ENCODE data around the gene TVP23B. TPM values are rescaled to one million over a fixed set of nuclear protein-coding genes. Genes with fewer than 3 reads are reported as not detected.
"Not testable (repeated sequence)": the region's sequence is repeated elsewhere in the genome, so short reads cannot be mapped to it uniquely, and the experiment has no call there.

The TVP23B gene
- total and polyA plus RNA-seq, 2 donors (not counting 1 experiment from before 2014, with no cell fraction given), result 79.9 to 81.9 TPM

GRCh38 chr17:18758344-18758743 is 22.6 kb upstream of the TVP23B start:
- not testable (repeated sequence) for H3K27me3 ChIP-seq (ENCODE audit: control insufficient read depth, insufficient read depth, low read length); H2AFZ ChIP-seq (ENCODE audit: low read length); DNase-seq (ENCODE audit: low read depth in 2 of 2); H3K4me3 ChIP-seq (replicated peaks in 1 of 4; ENCODE audit: control extremely low read depth in 1 of 4, insufficient read depth in 1 of 4, low read depth in 3 of 4, low read length in 4 of 4); H4K20me1 ChIP-seq (ENCODE audit: control insufficient read depth, extremely low read depth, insufficient read depth, low read length); H3K79me2 ChIP-seq (ENCODE audit: control insufficient read depth, insufficient read depth, low read length); H3K4me2 ChIP-seq (ENCODE audit: extremely low read depth, insufficient read depth, low read length); H3K27ac ChIP-seq (ENCODE audit: insufficient read depth, low read length); H3K9me3 ChIP-seq (ENCODE audit: control insufficient read depth, insufficient read depth, low read depth, low read length); H3K4me1 ChIP-seq (ENCODE audit: control insufficient read depth, extremely low read depth, insufficient read depth, low read length); H3K9ac ChIP-seq (ENCODE audit: insufficient read depth, low read length); H3K36me3 ChIP-seq (ENCODE audit: control insufficient read depth, insufficient read depth, low read length)

- not testable (repeated sequence) for H3K4me1 ChIP-seq (ENCODE audit: control insufficient read depth, extremely low read depth, insufficient read depth, low read length); H3K36me3 ChIP-seq (ENCODE audit: control insufficient read depth, insufficient read depth, low read length); H2AFZ ChIP-seq (ENCODE audit: low read length); H3K27me3 ChIP-seq (ENCODE audit: control insufficient read depth, insufficient read depth, low read length); H3K27ac ChIP-seq (ENCODE audit: insufficient read depth, low read length); H3K9me3 ChIP-seq (ENCODE audit: control insufficient read depth, insufficient read depth, low read depth, low read length); DNase-seq (ENCODE audit: low read depth in 2 of 2); H3K4me2 ChIP-seq (ENCODE audit: extremely low read depth, insufficient read depth, low read length); H3K79me2 ChIP-seq (ENCODE audit: control insufficient read depth, insufficient read depth, low read length); H4K20me1 ChIP-seq (ENCODE audit: control insufficient read depth, extremely low read depth, insufficient read depth, low read length); H3K9ac ChIP-seq (ENCODE audit: insufficient read depth, low read length); H3K4me3 ChIP-seq (replicated peaks in 1 of 4; ENCODE audit: control extremely low read depth in 1 of 4, insufficient read depth in 1 of 4, low read depth in 3 of 4, low read length in 4 of 4)
Measured at GRCh38 chr17:18760221-18760620, 20.8 kb upstream of the TVP23B start.

GRCh38 chr17:18770572-18770971 is 10.4 kb upstream of the TVP23B start:
- DNase-seq (ENCODE audit: low read depth in 2 of 2); H3K9ac ChIP-seq (ENCODE audit: insufficient read depth, low read length); H3K27me3 ChIP-seq (ENCODE audit: control insufficient read depth, insufficient read depth, low read length): not testable (repeated sequence)

GRCh38 chr17:18771066-18771465 is 9.9 kb upstream of the TVP23B start:
- H3K4me2 ChIP-seq (ENCODE audit: extremely low read depth, insufficient read depth, low read length); H3K27ac ChIP-seq (ENCODE audit: insufficient read depth, low read length); H3K79me2 ChIP-seq (ENCODE audit: control insufficient read depth, insufficient read depth, low read length); H3K9me3 ChIP-seq (ENCODE audit: control insufficient read depth, insufficient read depth, low read depth, low read length); H3K36me3 ChIP-seq (ENCODE audit: control insufficient read depth, insufficient read depth, low read length); H3K4me3 ChIP-seq (replicated peaks in 1 of 4; ENCODE audit: control extremely low read depth in 1 of 4, insufficient read depth in 1 of 4, low read depth in 3 of 4, low read length in 4 of 4); H4K20me1 ChIP-seq (ENCODE audit: control insufficient read depth, extremely low read depth, insufficient read depth, low read length); H3K27me3 ChIP-seq (ENCODE audit: control insufficient read depth, insufficient read depth, low read length); H3K4me1 ChIP-seq (ENCODE audit: control insufficient read depth, extremely low read depth, insufficient read depth, low read length); H2AFZ ChIP-seq (ENCODE audit: low read length); H3K9ac ChIP-seq (ENCODE audit: insufficient read depth, low read length): not testable (repeated sequence)
- DNase-seq (ENCODE audit: low read depth in 2 of 2), result peak in 1 of 2 donors; percentile 18

More at GRCh38 chr17:18770572-18770971, 10.4 kb upstream of the TVP23B start:
- not testable (repeated sequence) for H3K9me3 ChIP-seq (ENCODE audit: control insufficient read depth, insufficient read depth, low read depth, low read length); H3K4me3 ChIP-seq (replicated peaks in 1 of 4; ENCODE audit: control extremely low read depth in 1 of 4, insufficient read depth in 1 of 4, low read depth in 3 of 4, low read length in 4 of 4); H2AFZ ChIP-seq (ENCODE audit: low read length); H3K79me2 ChIP-seq (ENCODE audit: control insufficient read depth, insufficient read depth, low read length); H3K36me3 ChIP-seq (ENCODE audit: control insufficient read depth, insufficient read depth, low read length); H4K20me1 ChIP-seq (ENCODE audit: control insufficient read depth, extremely low read depth, insufficient read depth, low read length); H3K4me1 ChIP-seq (ENCODE audit: control insufficient read depth, extremely low read depth, insufficient read depth, low read length); H3K4me2 ChIP-seq (ENCODE audit: extremely low read depth, insufficient read depth, low read length); H3K27ac ChIP-seq (ENCODE audit: insufficient read depth, low read length)

- H4K20me1 ChIP-seq (ENCODE audit: control insufficient read depth, extremely low read depth, insufficient read depth, low read length), result no peaks in the 10 kb centered on the region
- TF ChIP-seq CTCF (conservative IDR thresholded peaks at IDR 0.05 in 1 of 2, IDR thresholded peaks at IDR 0.05 in 1 of 2; ENCODE audit: low read depth in 1 of 2, low read length in 2 of 2) (no peak), EZH2 (IDR thresholded peaks at IDR 0.05; ENCODE audit: low read length, missing control alignments) (no peak)
- no peaks in the 10 kb centered on the region for H3K79me2 ChIP-seq (ENCODE audit: control insufficient read depth, insufficient read depth, low read length)
- no peak overlapping the region for H3K9ac ChIP-seq (ENCODE audit: insufficient read depth, low read length)
- H3K4me1 ChIP-seq (ENCODE audit: control insufficient read depth, extremely low read depth, insufficient read depth, low read length), result no peaks in the 10 kb centered on the region
- H3K4me3 ChIP-seq (replicated peaks in 1 of 4; ENCODE audit: control extremely low read depth in 1 of 4, insufficient read depth in 1 of 4, low read depth in 3 of 4, low read length in 4 of 4), result no peak overlapping the region
- H2AFZ ChIP-seq (ENCODE audit: low read length), result no peak overlapping the region
- H3K27ac ChIP-seq (ENCODE audit: insufficient read depth, low read length), result no peak overlapping the region
- no peaks in the 10 kb centered on the region for H3K36me3 ChIP-seq (ENCODE audit: control insufficient read depth, insufficient read depth, low read length)
- peaks cover 3% of the 10 kb centered on the region for H3K27me3 ChIP-seq (ENCODE audit: control insufficient read depth, insufficient read depth, low read length)
- H3K9me3 ChIP-seq (ENCODE audit: control insufficient read depth, insufficient read depth, low read depth, low read length), result no peaks in the 10 kb centered on the region
- H3K4me2 ChIP-seq (ENCODE audit: extremely low read depth, insufficient read depth, low read length), result no peak overlapping the region
- no peak for DNase-seq (ENCODE audit: low read depth in 2 of 2)
Measured at GRCh38 chr17:18772471-18772870, 8.5 kb upstream of the TVP23B start.

- not testable (repeated sequence) for H3K27ac ChIP-seq (ENCODE audit: insufficient read depth, low read length); H2AFZ ChIP-seq (ENCODE audit: low read length); H4K20me1 ChIP-seq (ENCODE audit: control insufficient read depth, extremely low read depth, insufficient read depth, low read length); H3K36me3 ChIP-seq (ENCODE audit: control insufficient read depth, insufficient read depth, low read length); DNase-seq (ENCODE audit: low read depth in 2 of 2); H3K27me3 ChIP-seq (ENCODE audit: control insufficient read depth, insufficient read depth, low read length); H3K4me1 ChIP-seq (ENCODE audit: control insufficient read depth, extremely low read depth, insufficient read depth, low read length); H3K4me2 ChIP-seq (ENCODE audit: extremely low read depth, insufficient read depth, low read length); H3K9me3 ChIP-seq (ENCODE audit: control insufficient read depth, insufficient read depth, low read depth, low read length)
- H3K9ac ChIP-seq (ENCODE audit: insufficient read depth, low read length), result peak overlapping the region; percentile 16
- H3K79me2 ChIP-seq (ENCODE audit: control insufficient read depth, insufficient read depth, low read length), result peaks cover 18% of the 10 kb centered on the region
- H3K4me3 ChIP-seq (replicated peaks in 1 of 4; ENCODE audit: control extremely low read depth in 1 of 4, insufficient read depth in 1 of 4, low read depth in 3 of 4, low read length in 4 of 4), result peak overlapping the region; percentile 16 to 69 (median 55)
Measured at GRCh38 chr17:18781805-18782204, 822 bp downstream of the TVP23B start.

Measured in fibroblast of lung (primary cell).